D721Med (cell line): Measurements from ENCODE around the gene MMS19.

Experiments used
- DNase-seq: peaks from one replicate; pipeline ENCODE4 v3.0.0; 2011; ENCODE audit warnings: low spot score; ENCODE audit not compliant: insufficient read length
- FAIRE-seq: peaks from 2 replicates; lab custom pipeline; 2011; peaks lifted over from hg19 to GRCh38; lab: Jason Lieb, UNC
- TF ChIP-seq, protein P1 (sequence below): IDR thresholded peaks from 2 replicates; pipeline ENCODE4 v1.5.1; 2012; ENCODE audit warnings: mild to moderate bottlenecking, control low read depth; ENCODE audit not compliant: insufficient read depth; ENCODE audit errors: missing control alignments

MMS19 gene

DNA sequence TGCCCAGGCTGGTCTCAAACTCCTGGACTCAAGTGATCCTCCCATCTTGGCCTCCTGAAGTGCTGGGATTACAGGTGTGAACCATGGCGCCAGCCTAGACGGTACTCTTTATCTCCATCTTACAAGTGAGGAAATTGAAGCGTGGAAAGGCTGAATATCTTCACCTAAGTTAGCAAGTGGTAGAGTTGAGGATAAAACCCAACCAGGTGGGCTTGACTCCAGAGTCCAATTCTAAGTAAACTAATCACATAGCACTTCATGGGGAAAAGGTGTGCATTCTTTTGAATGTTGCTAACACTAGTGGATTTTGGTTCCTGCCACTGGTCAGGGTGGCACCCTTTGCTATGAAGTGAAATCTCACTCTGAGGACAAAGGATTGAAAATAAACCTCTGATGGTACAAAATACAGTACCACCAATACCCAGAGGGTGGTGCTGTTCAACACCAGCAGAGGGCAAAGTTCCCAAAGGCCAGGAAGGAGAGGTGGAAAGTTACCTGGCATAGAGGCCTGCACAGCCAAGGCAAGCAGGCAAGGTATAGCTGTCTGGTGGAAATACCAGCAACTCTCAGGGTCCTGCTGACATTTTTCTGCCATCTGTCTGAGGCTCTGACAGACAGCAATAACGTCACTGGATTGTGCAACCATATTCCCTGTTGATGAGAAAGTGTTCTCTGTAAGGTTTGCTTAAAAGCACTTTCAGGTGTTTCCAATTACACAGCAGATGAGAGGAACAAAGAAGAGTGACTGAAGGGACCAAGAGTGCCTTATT, 34.7 kb downstream of the MMS19 start:
- FAIRE-seq (peak; percentile 38), DNase-seq (no peak)
- TF ChIP-seq, protein P1, sequence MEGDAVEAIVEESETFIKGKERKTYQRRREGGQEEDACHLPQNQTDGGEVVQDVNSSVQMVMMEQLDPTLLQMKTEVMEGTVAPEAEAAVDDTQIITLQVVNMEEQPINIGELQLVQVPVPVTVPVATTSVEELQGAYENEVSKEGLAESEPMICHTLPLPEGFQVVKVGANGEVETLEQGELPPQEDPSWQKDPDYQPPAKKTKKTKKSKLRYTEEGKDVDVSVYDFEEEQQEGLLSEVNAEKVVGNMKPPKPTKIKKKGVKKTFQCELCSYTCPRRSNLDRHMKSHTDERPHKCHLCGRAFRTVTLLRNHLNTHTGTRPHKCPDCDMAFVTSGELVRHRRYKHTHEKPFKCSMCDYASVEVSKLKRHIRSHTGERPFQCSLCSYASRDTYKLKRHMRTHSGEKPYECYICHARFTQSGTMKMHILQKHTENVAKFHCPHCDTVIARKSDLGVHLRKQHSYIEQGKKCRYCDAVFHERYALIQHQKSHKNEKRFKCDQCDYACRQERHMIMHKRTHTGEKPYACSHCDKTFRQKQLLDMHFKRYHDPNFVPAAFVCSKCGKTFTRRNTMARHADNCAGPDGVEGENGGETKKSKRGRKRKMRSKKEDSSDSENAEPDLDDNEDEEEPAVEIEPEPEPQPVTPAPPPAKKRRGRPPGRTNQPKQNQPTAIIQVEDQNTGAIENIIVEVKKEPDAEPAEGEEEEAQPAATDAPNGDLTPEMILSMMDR = peak; percentile 75

DNA sequence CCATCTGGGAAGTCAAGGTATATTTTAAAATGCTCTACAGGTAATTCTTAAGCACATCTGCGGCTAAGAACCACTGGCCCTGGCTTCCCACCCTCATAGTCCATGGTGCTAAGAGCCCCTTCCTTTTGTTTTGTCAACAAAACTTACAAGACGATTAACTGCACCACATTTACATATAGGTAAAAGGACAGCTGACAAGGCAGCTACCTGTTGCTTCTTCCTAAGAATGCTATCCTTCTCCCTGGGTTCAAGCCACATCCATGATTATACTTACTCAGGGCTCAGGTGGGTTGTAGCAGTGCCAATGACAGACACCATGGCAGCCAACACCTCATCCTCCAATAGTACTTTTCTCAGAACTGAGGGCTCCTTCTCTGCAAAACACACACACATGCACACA, 35.9 kb downstream of the MMS19 start:
- TF ChIP-seq, protein P1 = no peak
- DNase-seq (no peak), FAIRE-seq (no peak)

DNA sequence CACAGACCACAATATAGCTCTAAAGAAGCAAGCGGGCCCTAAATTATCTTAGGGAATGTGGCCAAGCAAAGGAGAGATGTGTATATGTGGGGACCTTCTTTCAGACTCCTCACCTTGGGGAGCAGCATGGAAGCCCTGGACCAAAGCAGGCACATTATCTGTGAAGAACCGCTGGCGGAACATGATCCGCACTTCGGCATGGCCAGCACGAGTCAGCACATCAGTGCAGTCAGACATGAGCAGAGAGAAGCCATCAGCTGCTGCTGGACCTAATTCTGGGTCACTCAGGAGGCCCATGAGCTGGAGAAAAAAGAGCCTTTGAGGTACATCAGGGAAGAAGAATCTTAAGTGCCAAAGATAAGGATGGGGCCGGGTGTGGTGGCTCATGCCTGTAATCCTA, 38.3 kb downstream of the MMS19 start:
- FAIRE-seq = no peak
- TF ChIP-seq, protein P1 = no peak
- no peak for DNase-seq

DNA sequence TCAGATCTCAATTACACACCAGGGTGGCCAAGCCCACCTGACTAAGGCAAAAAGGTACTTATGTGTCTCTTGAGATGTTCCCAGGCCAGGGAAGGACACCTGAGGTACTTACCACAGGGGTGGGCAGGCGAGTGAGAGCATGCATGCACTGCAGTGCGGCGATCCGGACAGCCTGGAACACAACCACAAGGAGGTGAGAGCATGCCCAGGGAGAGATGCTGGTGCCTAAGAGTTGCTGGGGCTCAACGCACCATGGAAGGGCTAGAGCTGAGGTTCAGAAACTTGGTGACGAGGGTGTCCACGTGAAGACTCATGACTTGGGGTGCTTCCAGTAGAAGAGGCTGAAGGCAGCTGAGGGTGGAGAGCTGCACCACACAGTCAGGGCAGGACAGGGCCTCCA, 39.1 kb downstream of the MMS19 start:
- FAIRE-seq (no peak), DNase-seq (no peak)
- TF ChIP-seq, protein P1 = no peak

DNA sequence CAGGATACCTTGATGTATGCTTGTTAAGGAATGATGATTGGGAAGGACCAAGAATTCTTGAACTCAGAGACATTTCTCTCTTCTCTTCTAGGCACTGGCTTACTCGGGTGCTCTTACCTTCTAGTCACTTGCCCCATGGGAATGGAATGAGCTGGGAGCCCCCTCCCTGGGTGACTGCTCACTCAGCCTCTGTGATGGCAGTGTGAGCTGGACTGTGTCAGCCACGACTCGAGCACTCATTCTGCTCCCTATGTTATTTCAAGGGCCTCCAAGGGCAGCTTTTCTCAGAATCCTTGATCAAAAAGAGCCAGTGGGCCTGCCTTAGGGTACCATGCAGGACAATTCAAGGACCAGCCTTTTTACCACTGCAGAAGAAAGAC, 41.5 kb downstream of the MMS19 start:
- DNase-seq (no peak), FAIRE-seq (no peak)
- TF ChIP-seq, protein P1 = no peak

DNA sequence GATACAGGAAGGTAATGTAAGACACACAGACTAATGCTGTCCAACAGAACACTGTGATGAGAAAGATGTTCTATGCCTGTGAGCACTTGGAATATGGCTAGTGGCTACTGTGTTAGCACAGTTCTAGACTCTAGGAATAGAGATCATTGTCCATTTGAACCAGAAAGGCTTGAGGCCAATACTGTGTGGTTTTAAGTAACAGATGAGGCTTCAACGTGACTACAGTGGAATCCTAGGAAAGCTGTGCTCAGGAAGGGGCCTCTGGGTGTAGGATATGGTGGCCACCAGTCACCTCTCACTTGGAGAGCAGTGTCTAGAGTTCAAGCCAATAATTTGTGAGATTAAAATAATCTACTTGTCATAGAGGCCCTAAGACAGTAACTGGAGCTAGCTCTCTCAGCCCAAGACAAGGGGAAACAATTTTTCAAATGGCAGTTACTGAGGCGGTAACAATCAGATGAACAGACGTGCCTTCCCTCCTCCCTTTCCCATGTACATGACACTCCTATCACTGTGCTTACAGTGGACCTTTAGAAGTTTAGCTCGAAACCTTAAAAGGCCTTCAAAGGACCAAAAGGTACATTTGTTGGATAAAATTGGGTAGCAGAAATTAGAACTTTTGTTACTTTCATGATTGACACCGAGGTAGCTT, 42.1 kb downstream of the MMS19 start:
- FAIRE-seq (no peak), DNase-seq (no peak)
- TF ChIP-seq, protein P1 = no peak
